Measurements from ENCODE around the gene HES5.
"Not testable (repeated sequence)": the region's sequence is repeated elsewhere in the genome, so short reads cannot be mapped to it uniquely, and the experiment has no call there.

The HES5 gene

DNA sequence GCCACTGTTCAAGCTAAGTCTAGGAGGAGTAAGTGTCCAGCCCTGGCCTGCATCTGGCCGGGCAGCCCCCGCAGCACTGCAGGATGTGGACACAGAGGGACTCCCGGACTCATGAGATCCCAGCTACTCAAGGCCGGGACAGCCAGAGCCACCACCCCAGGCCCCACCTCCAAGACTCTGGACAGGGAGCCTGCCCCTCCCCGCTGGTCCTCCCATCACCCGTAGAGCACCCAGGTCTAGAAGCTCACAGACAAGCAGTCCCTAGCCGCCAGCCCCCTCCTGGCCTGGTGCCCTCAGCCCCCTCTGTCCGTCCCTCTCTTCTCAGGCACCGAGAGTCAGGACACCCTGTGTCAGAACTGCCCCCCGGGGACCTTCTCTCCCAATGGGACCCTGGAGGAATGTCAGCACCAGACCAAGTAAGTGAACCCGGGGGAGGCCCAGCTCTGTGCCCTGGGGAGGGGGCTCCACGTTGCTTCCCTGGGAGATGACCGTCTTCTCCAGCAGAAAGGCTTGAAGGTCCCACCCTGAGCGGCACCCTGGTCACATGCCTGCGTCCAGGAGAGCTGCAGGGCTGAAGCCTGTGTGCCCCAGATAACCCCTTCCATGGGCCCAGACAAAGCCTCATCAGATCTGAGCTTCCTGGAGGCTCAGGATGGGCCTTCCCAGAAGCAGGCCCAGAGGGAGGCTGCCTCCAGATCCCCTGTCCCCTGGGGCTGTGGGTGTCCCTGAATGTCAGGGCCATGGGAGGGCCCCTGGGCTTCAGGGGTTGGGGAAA is 30.4 kb upstream of the HES5 start:
- no peak for DNase-seq (ENCODE audit: low spot score)

DNA sequence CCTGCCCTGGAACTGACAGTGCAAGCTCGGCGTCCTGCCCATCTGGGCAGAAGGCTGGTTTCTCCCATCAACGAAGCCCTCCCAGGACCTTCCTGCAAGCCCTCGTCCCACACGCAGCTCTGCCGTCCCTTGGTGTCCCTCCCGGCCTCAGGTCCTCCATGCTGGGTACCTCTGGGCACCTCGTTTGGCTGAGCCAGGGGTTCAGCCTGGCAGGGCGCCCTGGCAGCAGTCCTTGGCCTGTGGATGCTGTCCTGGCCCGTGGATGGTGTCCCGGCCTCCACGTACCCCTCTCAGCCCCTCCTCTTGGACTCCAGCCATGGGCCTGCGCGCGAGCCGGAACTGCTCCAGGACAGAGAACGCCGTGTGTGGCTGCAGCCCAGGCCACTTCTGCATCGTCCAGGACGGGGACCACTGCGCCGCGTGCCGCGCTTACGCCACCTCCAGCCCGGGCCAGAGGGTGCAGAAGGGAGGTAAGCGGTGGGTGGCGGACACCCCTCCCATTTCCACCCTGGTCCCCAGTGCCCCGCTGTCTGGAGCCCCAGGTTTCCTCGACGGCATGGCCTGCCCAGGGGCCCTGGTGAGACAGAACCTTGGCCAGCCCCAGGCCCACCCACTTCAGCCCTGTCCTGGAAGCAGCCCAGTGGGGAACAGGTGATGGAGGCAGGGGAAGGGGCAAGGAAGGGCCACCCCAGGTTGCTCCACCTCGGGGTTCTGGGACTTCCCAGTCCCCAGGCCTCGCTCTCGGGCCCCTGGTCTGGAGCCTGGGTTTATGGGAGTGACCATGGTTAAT is 29.6 kb upstream of the HES5 start:
- no peak for DNase-seq (ENCODE audit: low spot score)

DNA sequence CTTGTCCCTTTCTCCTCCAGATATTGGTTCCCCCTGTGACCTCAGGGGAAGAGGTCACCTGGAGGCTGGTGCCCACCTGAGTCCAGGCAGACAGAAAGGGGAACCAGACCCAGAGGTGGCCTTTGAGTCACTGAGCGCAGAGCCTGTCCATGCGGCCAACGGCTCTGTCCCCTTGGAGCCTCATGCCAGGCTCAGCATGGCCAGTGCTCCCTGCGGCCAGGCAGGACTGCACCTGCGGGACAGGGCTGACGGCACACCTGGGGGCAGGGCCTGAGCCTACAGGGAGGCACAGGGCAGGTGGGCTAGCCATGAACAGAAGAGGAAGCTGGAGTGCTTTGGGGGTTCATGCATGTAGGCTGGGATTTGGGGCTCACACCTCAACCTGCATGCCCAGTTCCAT is 28.8 kb upstream of the HES5 start:
- DNase-seq (ENCODE audit: low spot score), result no peak

DNA sequence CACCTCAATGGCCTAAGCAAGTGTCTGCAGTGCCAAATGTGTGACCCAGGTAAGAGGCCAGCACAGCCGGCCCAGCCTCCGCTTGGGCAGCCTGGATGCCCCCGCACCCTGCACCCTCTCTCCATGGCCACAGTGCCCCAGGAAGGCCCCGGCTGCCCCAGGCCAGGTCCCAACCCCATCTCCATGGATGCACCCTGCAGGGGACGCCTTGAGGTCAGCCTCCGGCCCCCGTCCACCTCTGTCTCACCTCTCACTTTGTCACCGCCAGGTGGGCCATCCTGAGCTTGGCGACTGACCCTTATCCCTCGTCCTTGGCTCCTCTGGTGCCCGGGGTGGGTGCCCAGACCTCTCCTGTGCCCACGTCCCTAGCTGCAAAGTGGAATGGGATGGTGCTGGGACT is 28.4 kb upstream of the HES5 start:
- DNase-seq (ENCODE audit: low spot score), result no peak

DNA sequence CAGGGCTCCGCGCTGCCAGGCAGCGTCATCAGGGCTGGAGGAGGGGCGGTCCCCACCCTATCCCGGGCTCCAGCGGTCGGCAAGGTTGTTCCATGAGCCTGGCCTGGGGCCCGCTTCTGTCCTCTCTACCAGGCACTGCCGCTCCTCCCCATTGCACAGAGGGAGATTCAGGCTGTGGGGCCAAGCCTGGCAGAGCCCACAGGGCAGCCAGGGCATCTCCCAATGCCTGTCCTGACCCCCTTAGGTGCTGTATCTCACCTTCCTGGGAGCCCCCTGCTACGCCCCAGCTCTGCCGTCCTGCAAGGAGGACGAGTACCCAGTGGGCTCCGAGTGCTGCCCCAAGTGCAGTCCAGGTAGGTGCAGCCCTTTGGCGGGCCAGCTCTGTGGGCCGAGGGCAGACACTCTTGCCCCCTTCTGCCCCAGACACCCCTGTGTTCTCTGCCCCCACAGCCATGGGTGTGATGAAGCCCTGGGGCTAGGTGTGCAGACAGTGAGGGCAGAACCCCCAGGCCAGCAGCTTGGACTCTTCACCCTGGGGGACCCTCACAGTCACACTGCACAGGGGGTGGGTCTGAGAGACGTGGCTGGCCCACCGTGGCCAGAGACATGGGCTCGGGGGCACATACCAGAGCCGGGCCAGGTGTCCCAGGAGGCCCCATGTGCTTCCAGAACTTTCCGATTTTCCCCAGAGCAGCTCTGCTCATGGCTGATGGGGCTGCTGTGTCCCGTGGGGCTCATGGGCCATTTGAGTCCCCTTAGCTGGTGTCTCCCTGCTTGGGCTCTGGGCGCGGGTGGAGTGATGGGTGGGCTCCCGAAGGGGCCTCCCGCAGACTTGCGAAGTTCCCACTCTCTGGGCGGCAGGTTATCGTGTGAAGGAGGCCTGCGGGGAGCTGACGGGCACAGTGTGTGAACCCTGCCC is 27.7 kb upstream of the HES5 start:
- no peak for DNase-seq (ENCODE audit: low spot score)

DNA sequence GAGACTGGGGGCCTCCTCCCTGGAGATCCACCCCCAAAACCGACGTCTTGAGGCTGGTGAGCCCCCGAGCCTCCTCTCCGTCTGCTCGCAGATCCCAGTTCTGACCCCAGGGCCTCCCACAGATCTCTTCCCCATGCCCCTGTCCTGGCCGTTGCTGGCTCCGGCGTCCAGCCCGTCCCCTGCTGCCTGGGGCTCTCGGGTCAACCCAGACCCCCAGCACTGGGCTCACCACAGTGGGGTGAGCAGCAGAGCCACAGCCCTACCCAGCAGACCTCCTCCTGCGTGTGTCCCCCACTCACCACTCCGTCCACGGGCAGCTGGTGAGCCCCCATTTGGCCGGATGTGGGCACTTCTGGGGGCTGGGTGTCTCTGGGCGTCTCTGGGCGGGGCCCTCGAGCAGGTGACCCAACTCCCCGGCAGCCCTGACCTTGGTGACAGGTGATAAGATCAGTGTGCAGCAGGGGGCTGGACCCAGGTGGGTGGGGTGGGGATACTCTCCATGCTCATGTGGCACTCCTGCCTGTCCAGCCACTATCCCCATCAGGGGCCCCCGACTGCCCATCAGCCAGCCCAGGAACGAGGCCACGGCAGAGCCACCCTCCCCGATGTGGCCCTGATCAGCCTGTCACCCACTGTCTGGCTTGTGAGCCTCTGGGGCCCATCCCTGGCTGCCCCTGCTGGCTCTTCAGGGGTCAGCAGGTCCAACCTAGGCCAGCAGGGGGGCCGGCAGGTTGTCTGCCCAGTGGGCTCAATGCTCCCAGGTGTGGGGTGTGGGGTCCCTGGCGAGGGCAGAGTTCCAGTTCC is 26.8 kb upstream of the HES5 start:
- no peak for DNase-seq (ENCODE audit: low spot score)

DNA sequence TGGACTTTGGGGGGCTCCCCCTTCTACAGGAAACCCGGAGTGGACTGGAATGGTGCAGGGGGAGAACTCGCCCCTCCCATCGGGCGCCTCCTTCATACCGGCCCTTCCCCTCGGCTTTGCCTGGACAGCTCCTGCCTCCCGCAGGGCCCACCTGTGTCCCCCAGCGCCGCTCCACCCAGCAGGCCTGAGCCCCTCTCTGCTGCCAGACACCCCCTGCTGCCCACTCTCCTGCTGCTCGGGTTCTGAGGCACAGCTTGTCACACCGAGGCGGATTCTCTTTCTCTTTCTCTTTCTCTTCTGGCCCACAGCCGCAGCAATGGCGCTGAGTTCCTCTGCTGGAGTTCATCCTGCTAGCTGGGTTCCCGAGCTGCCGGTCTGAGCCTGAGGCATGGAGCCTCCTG is 26.2 kb upstream of the HES5 start, which contains the start of gene TNFRSF14:
TSS of gene TNFRSF14 (plus strand) at position 95 of the 401 bp plus-strand sequence. CDS start at position 389, 294 bp downstream.
- DNase-seq (ENCODE audit: low spot score), result peak; percentile 92

DNA sequence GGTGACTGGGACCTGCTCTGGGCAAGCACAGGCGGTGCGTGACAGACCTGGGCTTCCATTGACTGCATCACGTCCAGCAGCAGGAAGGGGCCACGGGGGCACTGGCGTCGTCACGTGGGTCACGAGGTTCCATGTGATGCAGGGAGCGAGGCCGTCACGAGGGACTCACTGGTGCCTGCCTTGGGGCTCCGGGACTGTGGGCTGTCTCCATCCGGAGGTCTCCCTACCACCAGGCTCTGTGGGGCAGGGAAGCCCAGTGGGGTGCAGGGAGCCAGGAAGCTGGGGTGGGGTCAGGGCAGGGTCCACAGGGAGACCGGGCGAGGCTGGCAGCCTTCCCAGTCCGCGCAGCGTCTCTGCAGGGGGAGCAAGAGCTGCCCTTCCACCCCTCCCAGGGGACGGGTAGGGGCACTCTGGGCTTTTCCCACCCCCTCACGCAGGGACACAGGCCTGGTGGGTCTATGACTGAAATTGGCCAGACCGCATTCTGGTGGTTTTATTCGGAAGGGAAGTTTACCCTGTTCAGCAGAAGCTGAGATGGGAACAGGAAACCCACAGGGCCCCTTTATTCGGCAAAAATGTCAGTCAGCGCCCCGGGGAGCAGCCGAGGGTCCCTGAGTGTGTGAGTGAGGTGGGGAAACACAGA is 25.7 kb upstream of the HES5 start:
- DNase-seq (ENCODE audit: low spot score), result peak; percentile 72

DNA sequence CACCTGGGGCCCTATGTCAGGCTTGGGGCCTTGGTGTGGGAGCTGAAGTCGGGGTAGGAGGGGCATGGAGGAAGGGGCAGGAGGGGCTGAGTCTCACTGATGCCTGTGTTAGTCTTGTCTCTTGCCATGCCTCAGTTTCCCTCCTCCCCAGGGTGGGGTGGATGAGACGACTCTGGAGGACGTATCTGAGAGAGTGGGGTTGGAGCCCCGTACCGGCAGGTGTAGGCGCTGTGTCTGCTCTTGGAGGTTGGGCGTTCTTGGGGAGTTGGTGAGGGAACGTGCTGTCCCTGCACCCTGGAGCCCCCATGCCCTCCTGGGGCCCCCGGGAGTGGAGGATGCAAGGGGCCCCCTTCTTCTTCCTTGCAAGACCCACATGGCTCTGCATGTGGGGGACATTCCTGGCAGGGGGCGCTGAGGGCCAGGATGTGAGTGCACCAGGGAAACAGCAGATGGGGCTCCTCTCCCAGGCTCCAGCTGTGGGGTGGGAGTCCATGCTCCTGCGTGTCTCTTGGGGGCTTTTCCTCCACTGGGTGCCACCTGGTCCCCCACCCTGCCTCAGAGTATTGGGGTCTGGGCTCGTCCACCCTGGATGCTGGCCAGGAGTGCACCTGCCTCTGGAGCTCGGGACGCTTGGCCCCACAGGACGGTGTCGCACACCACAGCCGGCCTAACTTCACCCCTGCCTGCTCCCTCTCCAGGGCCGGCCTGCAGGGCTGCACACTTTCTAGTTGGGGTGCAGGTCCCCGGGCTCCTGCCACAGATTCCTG is 24.7 kb upstream of the HES5 start:
- DNase-seq (ENCODE audit: low spot score), result peak; percentile 63

DNA sequence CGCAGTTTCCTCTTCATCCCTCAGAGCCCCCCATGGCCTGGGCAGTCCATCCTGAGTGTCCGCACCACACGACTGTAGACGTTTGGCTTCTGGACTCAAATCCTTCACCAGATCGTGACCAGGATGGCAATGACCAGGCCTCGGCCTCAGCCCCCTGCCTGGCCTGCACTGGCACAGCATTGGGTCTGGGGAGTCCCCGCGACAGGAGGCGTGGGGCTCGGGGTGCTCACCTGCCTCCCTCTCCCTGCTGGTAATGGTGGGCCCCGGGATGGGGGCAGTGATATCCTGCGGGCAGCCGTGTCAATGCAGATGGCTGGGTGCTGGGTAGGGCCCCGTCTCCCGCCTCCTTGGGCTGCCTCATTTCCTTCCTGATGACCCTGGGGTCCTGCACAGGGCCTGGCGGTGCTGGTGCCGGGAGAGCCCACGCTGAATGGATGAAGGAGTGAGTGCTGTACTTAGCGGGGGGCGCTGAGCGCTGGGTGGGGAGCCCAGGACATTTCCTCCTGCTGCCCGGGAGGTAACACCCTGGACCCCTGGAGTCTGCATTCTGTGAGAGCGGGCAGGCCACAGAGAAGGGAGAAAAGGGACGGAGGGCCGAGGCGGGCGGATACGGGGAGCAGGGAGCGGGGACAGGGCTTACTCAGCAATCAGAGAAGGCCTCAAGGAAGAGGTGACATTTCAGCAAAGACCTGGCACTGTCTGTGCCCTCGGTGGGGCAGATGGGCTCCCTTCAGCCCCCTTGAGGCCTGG is 24.0 kb upstream of the HES5 start:
- no peak for DNase-seq (ENCODE audit: low spot score)

DNA sequence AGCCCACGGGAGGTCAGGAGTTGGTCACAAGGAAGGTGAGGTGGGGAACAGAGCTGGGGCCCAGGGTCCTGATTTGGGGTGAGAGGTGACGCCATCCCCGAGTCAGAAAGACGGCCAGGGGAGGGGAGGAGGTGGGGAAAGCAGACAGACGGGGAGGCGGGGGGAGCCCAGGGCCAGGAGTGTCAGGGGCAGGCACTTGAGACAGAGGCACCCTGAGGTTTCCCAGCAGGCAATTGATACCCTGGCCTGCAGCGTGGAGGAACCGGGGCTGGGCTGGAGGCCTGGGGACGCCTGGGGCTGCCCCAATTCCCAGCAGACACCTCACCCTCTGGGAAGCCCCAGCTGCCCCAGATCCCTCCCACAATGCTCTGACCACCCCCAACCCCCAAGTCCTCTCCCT is 23.0 kb upstream of the HES5 start:
- not testable (repeated sequence) for DNase-seq (ENCODE audit: low spot score)

DNA sequence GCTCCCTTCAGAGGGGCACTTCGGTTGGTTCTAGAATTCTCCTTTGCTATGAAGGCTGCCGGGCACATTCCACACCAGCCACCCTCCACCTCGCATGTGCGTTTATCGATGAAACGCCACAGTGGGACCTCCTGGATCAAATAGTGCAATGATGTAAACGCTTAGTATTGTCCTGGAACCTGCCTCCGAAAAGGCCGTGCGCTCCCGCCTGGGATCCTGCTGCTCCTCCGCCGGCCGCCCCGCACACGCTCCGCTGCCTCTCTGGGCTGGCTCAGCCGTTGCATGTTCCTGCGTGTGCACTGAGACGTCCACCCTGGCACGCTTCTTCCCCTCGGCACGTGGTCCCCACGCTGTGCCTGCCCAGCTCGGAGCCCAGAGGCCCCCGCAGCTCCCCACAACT is 22.1 kb upstream of the HES5 start:
- DNase-seq (ENCODE audit: low spot score), result no peak

DNA sequence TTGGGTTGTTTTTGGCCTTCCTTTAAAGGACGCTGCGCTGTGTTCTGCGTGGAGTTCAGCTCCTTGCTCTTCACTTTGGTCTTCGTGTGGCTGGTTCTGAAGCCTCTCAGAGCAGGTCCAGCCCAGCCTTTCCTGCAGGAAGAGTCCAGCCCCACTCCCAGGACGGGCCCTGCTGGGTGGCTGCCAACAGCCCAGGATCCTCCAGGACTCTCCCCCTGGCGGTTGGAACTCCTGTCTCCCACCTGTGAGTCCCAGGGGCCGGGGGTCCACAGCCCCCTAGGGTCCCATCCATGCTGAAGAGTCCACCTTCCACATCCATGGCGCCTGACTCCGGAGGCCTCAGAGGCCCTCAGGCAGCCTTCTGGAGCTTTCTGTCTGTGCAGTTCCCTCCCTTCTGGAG is 21.5 kb upstream of the HES5 start:
- DNase-seq (ENCODE audit: low spot score), result not testable (repeated sequence)

DNA sequence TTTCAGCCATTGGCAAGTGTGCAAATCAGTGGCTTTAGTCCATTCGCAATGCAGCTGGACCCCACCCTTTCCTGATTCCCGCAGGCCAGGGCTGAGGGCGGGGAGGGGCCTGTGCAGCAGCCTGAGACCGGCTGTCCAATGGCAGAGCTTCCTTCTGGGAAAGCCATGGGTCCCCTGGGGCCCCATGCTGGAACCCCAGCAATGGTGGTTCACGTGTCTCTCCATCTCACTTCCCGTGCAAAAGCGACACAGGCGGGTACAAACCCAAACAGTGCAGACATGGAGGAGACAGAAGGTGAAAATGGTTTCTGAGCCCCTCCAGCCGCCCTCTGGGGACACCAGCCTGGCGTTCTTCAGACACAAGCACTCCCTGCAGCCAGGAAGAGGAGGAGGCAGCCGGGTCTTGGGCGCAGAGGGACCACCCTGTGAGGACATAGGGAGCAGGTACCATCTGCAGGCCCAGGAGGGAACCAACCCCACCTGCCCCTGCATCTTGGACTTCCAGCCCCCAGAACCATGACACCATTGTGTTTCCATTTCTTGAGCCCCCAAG is 20.3 kb upstream of the HES5 start:
- not testable (repeated sequence) for DNase-seq (ENCODE audit: low spot score)

DNA sequence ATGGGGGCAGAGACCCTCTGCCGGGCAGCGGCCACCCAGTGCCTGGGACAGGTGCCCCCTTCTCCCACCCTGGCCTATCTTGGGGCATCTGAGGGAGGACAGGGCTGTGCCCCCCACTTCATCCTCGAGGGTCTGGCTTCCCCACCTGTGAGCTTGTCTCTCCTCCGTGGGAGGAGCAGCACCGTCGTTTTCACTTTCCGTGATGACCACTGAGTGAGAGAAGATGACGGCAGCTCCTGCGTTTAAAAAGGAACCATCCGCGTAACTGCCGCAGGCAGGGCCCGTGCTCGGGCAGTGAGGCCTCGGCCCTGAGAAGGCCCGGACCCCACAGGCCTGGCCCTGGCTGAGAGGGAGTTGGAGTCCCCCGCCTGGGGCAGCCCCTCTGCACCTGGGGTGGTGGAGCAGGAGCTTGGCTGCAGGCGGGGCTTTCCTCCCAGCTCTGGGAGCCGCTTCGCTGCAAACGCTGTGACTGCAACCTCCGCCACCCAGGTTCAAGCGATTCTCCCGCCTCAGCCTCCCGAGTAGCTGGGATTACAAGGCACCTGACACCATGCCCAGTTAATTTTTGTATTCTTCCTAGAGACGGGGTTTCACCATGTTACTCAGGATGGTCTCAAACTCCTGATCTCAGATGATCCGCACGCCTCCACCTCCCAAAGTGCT is 19.4 kb upstream of the HES5 start:
- not testable (repeated sequence) for DNase-seq (ENCODE audit: low spot score)

DNA sequence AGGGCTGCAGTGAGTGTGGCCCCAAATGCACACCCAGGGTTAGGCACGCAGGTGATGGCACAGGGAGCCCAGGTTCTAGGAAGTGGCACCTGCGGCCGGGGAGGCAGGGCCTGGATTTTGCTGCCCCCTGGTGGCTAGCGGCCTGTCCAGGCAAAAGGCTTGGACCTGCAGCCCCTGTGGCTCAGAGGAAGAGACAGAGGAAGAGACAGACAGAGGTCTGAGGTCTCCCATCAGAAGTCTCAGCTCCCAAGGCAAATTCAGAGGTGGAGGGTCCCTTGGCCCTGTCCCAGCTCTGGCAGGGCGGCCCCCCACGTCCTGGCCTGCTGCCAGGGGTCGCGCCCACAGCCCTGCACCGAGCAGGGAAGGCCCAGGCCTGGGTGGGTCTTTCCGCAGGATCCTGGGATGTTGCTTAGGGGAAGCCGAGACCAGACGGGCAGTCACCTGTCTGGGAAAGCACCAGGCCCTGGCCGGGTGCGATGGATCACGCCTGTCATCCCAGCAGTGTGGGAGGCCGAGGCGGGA is 18.1 kb upstream of the HES5 start:
- DNase-seq (ENCODE audit: low spot score), result peak; percentile 92

DNA sequence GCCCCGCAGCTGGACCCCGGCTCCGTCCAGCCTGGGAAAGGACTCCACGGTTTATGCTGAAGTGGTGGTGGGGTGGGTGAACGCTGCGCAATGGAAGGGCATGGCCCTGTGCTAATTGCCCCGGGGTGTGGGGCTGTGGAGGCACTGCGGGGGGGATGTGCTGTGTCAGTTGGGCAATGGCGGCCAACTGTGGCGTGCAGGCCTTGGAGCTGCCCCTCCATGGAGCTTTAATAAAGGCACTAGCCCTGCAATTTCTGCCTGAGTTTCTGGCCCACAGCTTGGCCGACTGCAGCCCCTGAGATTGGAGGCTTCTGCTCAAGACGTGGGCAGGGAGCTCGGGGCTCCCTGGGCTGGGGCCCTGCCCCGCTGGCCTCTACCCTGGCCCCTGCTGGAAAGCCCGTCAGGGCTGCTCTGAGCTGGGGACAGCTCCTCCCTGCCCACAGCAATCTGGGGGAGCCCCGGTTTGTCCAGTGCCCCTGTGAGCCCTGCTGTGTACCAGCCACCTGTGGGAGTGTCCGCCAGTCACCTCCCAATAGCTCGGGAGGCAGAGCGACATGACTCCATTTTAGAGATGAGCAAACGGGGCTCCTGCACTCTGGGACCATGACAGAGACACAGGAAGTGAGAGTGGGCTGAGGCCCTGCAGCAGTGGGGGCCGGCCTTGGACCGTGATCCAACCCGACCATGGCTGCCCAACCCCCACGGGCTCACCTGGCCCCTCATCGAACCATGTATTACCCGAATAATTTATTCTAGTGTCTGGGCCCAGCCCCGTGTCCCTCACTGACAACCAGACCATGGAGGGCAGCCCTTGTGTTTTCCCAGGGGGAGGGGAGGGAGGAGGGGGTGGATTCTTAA is 17.4 kb upstream of the HES5 start:
- peak; percentile 87 for DNase-seq (ENCODE audit: low spot score)
